ENCODE results near the gene OSBPL9.

- TF ChIP-seq POLR2AphosphoS5 (IDR thresholded peaks at IDR 0.05; ENCODE audit: borderline replicate concordance, low read depth, low read length) (no peak), EZH2 (IDR thresholded peaks at IDR 0.05) (no peak)
Observed at GRCh38 chr1:51768971-51769588, 152.2 kb downstream of the OSBPL9 start.
